ENCODE data around the gene ABCA7.
A peak's percentile ranks its signal among the peaks of the same experiment; 100 is the strongest.

The ABCA7 gene

GRCh38 chr19:1090731-1091543 is 51.0 kb downstream of the ABCA7 start:
- DNase-seq = no peak

- DNase-seq = no peak
These were observed 51.8 kb downstream of the ABCA7 start for GRCh38 chr19:1091544-1092175.

- no peak for DNase-seq
These were observed 53.4 kb downstream of the ABCA7 start for GRCh38 chr19:1093330-1093729.

GRCh38 chr19:1093811-1094553 is 54.1 kb downstream of the ABCA7 start:
- DNase-seq = no peak

GRCh38 chr19:1094655-1094977 is 54.7 kb downstream of the ABCA7 start:
- no peak for DNase-seq

- DNase-seq = peak; percentile 70
These were observed 55.2 kb downstream of the ABCA7 start, which contains the start of gene POLR2E for GRCh38 chr19:1094978-1095701. TSS of gene POLR2E (minus strand) at chr19:1095375. CDS start at chr19:1095315, 60 bp downstream.

GRCh38 chr19:1097810-1098176 is 57.9 kb downstream of the ABCA7 start:
- no peak for DNase-seq

GRCh38 chr19:1098177-1099051 is 58.5 kb downstream of the ABCA7 start:
- no peak for DNase-seq

- DNase-seq = no peak
These were observed 61.4 kb downstream of the ABCA7 start for GRCh38 chr19:1101337-1101698.

- DNase-seq = no peak
These were observed 62.7 kb downstream of the ABCA7 start for GRCh38 chr19:1102407-1103131.

- DNase-seq = no peak
These were observed 63.3 kb downstream of the ABCA7 start for GRCh38 chr19:1103132-1103707.

GRCh38 chr19:1103708-1104310 is 63.9 kb downstream of the ABCA7 start, which contains the start of gene GPX4:
TSS of gene GPX4 (plus strand) at chr19:1103994. CDS start at chr19:1104044, 50 bp downstream.
- DNase-seq = peak; percentile 92

GRCh38 chr19:1104311-1105007 is 64.6 kb downstream of the ABCA7 start:
- no peak for DNase-seq

- DNase-seq = no peak
These were observed 65.3 kb downstream of the ABCA7 start for GRCh38 chr19:1105008-1105872.

- no peak for DNase-seq
These were observed 66.2 kb downstream of the ABCA7 start for GRCh38 chr19:1105873-1106840.

GRCh38 chr19:1106841-1107660 is 67.1 kb downstream of the ABCA7 start:
- DNase-seq = no peak
